Hepatic stellate cell (primary cell): Measurements from ENCODE around the gene RTEL1.

Experiments used
- DNase-seq: peaks from one replicate; pipeline ENCODE4 v3.0.0; 2011; ENCODE audit warnings: low spot score

The RTEL1 gene

GRCh38 chr20:63690003-63690897, 32.1 kb downstream of the RTEL1 start:
- DNase-seq = no peak

- no peak for DNase-seq
These were observed 33.0 kb downstream of the RTEL1 start for GRCh38 chr20:63690898-63691710.

GRCh38 chr20:63691711-63692435, 33.8 kb downstream of the RTEL1 start:
- no peak for DNase-seq

- DNase-seq = peak; percentile 53
These were observed 34.4 kb downstream of the RTEL1 start for GRCh38 chr20:63692436-63693082.

- DNase-seq = no peak
These were observed 35.1 kb downstream of the RTEL1 start for GRCh38 chr20:63693083-63693732.

- no peak for DNase-seq
These were observed 35.8 kb downstream of the RTEL1 start for GRCh38 chr20:63693733-63694583.

- no peak for DNase-seq
These were observed 36.7 kb downstream of the RTEL1 start for GRCh38 chr20:63694584-63695423.

GRCh38 chr20:63695424-63696305, 37.6 kb downstream of the RTEL1 start:
- no peak for DNase-seq

- no peak for DNase-seq
These were observed 38.2 kb downstream of the RTEL1 start for GRCh38 chr20:63696306-63696627.

GRCh38 chr20:63696628-63697356, 38.7 kb downstream of the RTEL1 start, which contains the start of gene TNFRSF6B:
Gene TNFRSF6B (plus strand): TSS chr20:63696652. CDS start chr20:63696768, 116 bp downstream.
- peak; percentile 3 for DNase-seq

GRCh38 chr20:63697357-63697867, 39.3 kb downstream of the RTEL1 start:
- no peak for DNase-seq

GRCh38 chr20:63697868-63698545, 39.9 kb downstream of the RTEL1 start:
- no peak for DNase-seq

- peak; percentile 98 for DNase-seq
These were observed 40.8 kb downstream of the RTEL1 start for GRCh38 chr20:63698739-63699465.

- DNase-seq = no peak
These were observed 41.5 kb downstream of the RTEL1 start for GRCh38 chr20:63699466-63700198.
